ENCODE measurements around the gene RNF126. TPM values are rescaled to one million over a fixed set of nuclear protein-coding genes. Genes with fewer than 3 reads are reported as not detected.

Gene RNF126
- total RNA-seq, 6 experiments from 2014 or later = 18.3 to 85.0 (median 28.8) TPM

DNA sequence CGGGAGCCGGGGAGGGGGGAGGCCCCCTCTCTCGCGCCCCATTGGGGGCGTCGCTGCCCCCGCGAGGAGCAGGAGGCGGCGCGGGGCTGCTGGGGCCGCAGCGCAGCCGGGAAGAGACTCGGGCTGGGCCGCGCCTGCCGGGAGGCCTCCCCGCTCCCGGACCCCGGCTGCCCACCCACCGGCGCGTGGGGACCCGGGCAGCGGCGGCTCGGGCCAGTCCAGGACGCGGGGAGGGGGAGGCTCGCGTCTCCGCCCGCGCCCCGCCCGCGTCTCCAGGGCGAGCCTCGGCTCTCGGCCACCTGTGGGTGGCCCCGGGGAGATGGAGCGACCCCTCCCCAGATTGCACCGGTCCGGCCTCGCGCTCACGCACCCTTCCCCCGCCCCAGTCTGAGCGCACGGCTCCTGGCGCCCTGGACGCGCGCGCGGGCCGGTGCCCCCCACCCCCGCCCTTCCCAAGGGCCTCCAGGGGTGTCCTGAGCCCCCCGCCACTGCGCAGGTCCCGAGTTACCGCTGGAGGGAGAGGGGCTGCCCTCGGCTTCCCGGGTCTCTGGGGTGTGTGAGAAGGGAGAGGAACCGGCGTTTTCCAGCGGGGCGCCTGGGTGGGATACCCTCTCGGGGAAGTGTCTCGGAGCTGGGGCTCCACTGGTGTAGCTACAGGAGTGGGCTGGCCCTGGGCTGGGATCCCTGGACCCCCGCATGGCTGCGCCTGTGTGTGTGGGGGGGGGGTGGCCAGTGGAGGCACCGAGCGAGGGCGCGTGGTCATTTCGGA lies 46.4 kb upstream of the RNF126 start:
- H3K4me1 ChIP-seq = no peaks in the 10 kb centered on the region
- H3K27me3 ChIP-seq = no peaks in the 10 kb centered on the region
- H3K9me3 ChIP-seq = no peaks in the 10 kb centered on the region
- peak overlapping the region in 2 of 3 donors; percentile 40 to 57 for H3K27ac ChIP-seq
- H3K4me3 ChIP-seq = peak overlapping the region; percentile 27 to 44 (median 33)
- DNase-seq = no peak
- no peaks in the 10 kb centered on the region for H3K36me3 ChIP-seq
- no CpG with 5 or more reads among the region's 78 CpGs for WGBS (ENCODE audit: insufficient coverage, low coverage, low lambda C conversion rate, missing lambda C conversion rate)
- ATAC-seq = peak in 1 of 4 donors; percentile 18
- intact Hi-C loops (cut with DNase I) = no loop called here
- TF ChIP-seq, protein P1, sequence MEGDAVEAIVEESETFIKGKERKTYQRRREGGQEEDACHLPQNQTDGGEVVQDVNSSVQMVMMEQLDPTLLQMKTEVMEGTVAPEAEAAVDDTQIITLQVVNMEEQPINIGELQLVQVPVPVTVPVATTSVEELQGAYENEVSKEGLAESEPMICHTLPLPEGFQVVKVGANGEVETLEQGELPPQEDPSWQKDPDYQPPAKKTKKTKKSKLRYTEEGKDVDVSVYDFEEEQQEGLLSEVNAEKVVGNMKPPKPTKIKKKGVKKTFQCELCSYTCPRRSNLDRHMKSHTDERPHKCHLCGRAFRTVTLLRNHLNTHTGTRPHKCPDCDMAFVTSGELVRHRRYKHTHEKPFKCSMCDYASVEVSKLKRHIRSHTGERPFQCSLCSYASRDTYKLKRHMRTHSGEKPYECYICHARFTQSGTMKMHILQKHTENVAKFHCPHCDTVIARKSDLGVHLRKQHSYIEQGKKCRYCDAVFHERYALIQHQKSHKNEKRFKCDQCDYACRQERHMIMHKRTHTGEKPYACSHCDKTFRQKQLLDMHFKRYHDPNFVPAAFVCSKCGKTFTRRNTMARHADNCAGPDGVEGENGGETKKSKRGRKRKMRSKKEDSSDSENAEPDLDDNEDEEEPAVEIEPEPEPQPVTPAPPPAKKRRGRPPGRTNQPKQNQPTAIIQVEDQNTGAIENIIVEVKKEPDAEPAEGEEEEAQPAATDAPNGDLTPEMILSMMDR (IDR thresholded peaks at IDR 0.05) = no peak
- TF ChIP-seq POLR2A (IDR thresholded peaks at IDR 0.05) = no peak

DNA sequence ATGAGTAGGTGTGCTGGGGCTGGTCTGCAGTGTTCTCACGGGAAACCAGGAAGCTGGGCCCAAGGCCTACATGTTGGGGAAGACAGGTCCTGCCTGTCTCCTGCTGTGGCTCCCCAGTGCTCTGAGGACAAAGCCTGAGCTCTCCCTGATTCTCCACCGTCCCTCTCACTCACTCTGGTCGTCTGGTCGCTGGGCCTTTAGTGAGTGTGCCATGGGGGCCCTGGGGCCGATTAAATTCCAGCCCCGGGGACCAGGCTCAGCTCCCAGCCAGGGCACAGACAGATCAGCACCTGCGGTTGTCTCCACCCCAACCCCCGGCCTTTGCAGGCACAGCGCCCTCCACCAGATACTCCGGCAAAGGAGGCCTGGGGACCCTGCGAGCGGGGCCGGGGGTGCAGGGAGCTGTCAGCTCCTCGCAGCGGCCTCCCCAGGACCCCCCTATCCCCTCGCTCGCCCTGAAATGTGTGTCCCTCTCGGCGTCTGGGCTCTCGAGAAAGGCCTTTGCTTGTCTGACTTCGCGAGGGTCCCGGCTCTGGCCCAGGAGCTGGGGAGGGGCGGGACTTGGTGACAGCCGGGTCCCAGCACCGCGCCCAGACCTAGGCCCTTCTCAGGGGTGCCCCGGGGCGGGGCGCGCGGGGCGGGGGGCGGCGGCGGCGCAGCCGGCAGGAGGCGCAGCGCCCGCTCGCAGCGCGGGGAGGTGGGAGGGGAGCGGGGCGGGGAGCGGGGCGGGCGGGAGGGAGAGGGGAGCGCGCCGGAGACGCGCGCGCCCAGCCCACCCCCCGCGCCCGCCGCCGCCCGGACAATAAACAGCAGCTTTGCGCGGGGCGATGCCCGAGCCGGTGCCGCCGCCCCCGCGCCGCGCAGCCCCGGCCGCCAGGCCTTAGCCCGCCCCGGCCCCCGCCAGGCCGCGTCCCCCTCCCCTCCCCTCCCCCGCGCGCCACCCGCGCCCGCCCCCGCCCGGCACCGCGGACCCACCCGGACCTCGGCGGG lies 45.4 kb upstream of the RNF126 start, which contains the start of gene PALM:
Gene PALM (plus strand): TSS at position 782 of the 990 bp plus-strand sequence. CDS start 212 bp downstream, outside the sequence.
- Histone ChIP-seq H3K27me3 (no peaks in the 10 kb centered on the region), H3K4me1 (no peaks in the 10 kb centered on the region), H3K27ac (peak within 1 kb of the TSS; percentile 21 to 57 (median 40)), H3K4me3 (peak within 1 kb of the TSS; percentile 27 to 44 (median 33)), H3K36me3 (no peaks in the 10 kb centered on the region), H3K9me3 (no peaks in the 10 kb centered on the region)
- ATAC-seq (no peak), DNase-seq (no peak)
- 35% methylated on average over 13 of the region's 93 CpGs for WGBS (ENCODE audit: insufficient coverage, low coverage, low lambda C conversion rate, missing lambda C conversion rate)
- intact Hi-C loops (cut with DNase I) = no loop called here
- no peak for TF ChIP-seq POLR2A (IDR thresholded peaks at IDR 0.05)
- TF ChIP-seq, protein P1 (IDR thresholded peaks at IDR 0.05) = peak in 1 of 4 donors; percentile 16

DNA sequence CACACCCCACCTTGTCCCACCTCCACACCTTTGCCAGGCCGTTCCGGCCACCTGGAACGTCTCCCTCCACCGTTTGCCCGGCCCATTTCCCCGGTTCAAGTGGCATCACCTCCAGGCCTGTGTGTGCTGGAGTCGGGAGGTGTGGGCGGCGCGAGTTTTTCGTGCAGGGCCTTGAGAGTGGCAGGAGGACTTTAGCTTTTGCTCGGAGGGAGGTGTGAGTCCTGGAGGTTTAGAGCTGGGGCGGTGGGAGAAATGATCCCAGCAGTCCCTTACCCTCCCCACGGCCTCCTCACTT lies 41.4 kb upstream of the RNF126 start:
- Histone ChIP-seq H3K4me3 (no peak overlapping the region), H3K36me3 (no peaks in the 10 kb centered on the region), H3K27ac (no peak overlapping the region), H3K9me3 (no peaks in the 10 kb centered on the region), H3K27me3 (no peaks in the 10 kb centered on the region), H3K4me1 (no peaks in the 10 kb centered on the region)
- no peak for DNase-seq
- intact Hi-C loops (cut with DNase I) = no loop called here
- WGBS (ENCODE audit: insufficient coverage, low coverage, low lambda C conversion rate, missing lambda C conversion rate) = 29% methylated on average over 7 of the region's 14 CpGs
- no peak for TF ChIP-seq POLR2A (IDR thresholded peaks at IDR 0.05)
- TF ChIP-seq, protein P1 (IDR thresholded peaks at IDR 0.05) = no peak
- ATAC-seq = no peak

DNA sequence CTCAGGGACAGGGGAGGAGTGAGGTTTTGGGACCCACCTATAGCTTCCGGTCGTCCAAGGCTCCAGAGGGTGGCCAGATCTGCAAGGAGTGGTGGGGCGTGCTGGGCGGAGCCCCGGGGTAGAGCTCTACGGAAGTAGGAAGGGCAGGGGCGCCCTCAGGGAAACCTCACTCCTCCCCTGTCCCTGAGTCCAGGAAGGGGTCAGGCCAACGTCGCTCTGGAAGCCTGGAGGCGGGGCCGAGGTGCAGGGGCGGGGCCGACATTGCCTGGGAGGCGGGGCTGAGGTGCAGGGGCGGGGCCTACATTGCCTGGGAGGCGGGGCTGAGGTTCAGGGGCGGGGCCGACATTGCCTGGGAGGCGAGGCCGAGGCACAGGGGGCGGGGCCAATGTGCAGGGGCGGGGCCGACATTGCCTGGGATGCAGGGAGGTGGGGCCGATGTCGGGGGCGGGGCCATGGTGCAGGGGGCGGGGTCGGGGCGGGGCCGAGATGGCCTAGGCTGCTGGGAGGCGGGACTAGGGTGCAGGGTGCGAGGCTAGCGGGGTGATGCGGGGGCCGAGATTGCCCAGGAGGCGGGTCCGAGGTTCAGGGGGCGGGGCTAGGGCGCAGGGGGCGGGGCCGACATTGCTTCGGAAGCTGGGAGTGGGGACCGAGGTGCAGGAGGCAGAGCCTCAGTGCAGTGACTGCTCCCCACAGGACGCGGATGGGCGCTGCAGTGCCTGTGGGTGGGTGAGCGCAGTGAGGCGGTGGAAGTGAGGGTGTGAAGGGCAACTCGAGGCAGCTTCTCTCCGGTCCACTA lies 40.8 kb upstream of the RNF126 start:
- intact Hi-C loops (cut with DNase I) = no loop called here
- H3K27ac ChIP-seq = no peak overlapping the region
- WGBS (ENCODE audit: insufficient coverage, low coverage, low lambda C conversion rate, missing lambda C conversion rate) = 4% methylated on average over 21 of the region's 50 CpGs
- H3K9me3 ChIP-seq = no peaks in the 10 kb centered on the region
- peak; percentile 82 to 88 (median 86) for ATAC-seq
- no peaks in the 10 kb centered on the region for H3K27me3 ChIP-seq
- no peaks in the 10 kb centered on the region for H3K36me3 ChIP-seq
- DNase-seq = peak; percentile 77 to 88 (median 87)
- H3K4me1 ChIP-seq = no peaks in the 10 kb centered on the region
- TF ChIP-seq, protein P1 (IDR thresholded peaks at IDR 0.05) = no peak
- peak; percentile 41 for TF ChIP-seq POLR2A (IDR thresholded peaks at IDR 0.05)
- H3K4me3 ChIP-seq = no peak overlapping the region
